Cardiac muscle cell (in vitro differentiated cells and primary cell): ENCODE data around the gene ZNF467. TPM values are rescaled to one million over a fixed set of nuclear protein-coding genes. Genes with fewer than 3 reads are reported as not detected.

Experiments
- DNase-seq, 2 donors: peaks; one replicate each; pipeline versions ENCODE4 v3.0.0 to v3.0.0-alpha.2; 2010 to 2017; ENCODE audit warnings: low read depth in 1 of 2, low spot score in 1 of 2
- H3K27ac ChIP-seq: fragments of 200-600 bp; sonication (generic); 2 replicates; pipeline ENCODE4 v1.5.1; 2016
- H3K27me3 ChIP-seq: fragments of 200-600 bp; sonication (generic); 2 replicates; pipeline ENCODE4 v1.6.0; 2016; ENCODE audit warnings: control low read depth
- H3K36me3 ChIP-seq: fragments of 200-600 bp; sonication (generic); 2 replicates; pipeline ENCODE4 v1.5.1; 2016; ENCODE audit warnings: control low read depth
- H3K4me1 ChIP-seq: fragments of 200-600 bp; sonication (generic); 2 replicates; pipeline ENCODE4 v1.8.1; 2017; ENCODE audit warnings: low read depth, mild to moderate bottlenecking, mixed run types
- H3K4me3 ChIP-seq: fragments of 200-600 bp; sonication (generic); 2 replicates; pipeline ENCODE4 v1.5.1; 2016; ENCODE audit warnings: mild to moderate bottlenecking
- H3K9me3 ChIP-seq: fragments of 200-600 bp; sonication (generic); 2 replicates; pipeline ENCODE4 v1.5.1; 2017; ENCODE audit warnings: low read depth, mild to moderate bottlenecking, control low read depth
- CTCF ChIP-seq: IDR thresholded peaks from 2 replicates; pipeline ENCODE4 v1.5.1; 2012; ENCODE audit warnings: low read depth, mild to moderate bottlenecking, low read length
- polyA plus RNA-seq: library from polyadenylated mRNA; unstranded; fragments of >200 nt; fragmentation: Nextera tagmentation; extraction: Ambion mirVana; gene quantifications from 2 replicates; pipeline ENCODE4 v1.2.1, GENCODE V29; 2016
- total RNA-seq: library from RNA; depleted of rRNA; stranded (reverse); fragments of >200 nt; gene quantifications from 2 replicates; pipeline ENCODE4 v1.2.3, GENCODE V29; 2016

Gene ZNF467
- total and polyA plus RNA-seq, 2 experiments from 2014 or later, result 27.7 to 33.7 TPM

DNA sequence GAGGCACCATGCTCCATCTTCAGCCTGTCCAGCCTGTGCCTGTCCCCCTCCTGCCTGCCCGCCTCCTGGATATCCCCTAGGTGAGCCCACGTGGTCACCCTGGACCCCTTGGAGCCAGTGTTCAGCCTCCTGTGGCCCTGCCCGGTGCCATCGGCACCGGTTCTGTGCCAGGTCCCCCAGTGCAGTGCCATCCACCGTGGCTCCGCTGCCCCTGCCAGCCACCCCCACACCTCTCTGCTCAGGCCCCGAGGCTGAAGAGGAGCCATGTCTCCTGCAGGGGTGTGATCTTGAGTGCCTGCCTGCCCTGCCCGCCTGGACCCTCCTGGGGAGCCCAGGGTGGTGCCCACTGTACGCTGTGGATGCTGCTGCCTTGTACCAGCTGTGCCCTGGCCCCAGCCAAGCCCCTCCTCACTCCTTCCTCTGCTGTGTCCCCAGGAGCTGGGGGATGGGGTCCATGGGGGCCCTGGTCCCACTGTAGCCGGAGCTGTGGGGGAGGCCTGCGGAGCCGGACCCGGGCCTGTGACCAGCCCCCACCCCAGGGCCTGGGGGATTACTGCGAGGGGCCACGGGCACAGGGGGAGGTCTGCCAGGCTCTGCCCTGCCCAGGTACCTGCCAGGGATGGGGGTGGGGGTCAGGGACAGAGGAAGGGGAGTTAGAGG is 38.6 kb upstream of the ZNF467 start:
- Histone ChIP-seq H3K36me3 (no peaks in the 10 kb centered on the region), H3K4me1 (no peaks in the 10 kb centered on the region), H3K27ac (no peak overlapping the region), H3K9me3 (no peaks in the 10 kb centered on the region), H3K27me3 (no peaks in the 10 kb centered on the region), H3K4me3 (no peak overlapping the region)
- no peak for TF ChIP-seq CTCF
- DNase-seq, result no peak

- TF ChIP-seq CTCF, result peak; percentile 21
- Histone ChIP-seq H3K9me3 (no peaks in the 10 kb centered on the region), H3K4me1 (no peaks in the 10 kb centered on the region), H3K27ac (no peak overlapping the region), H3K36me3 (no peaks in the 10 kb centered on the region), H3K27me3 (no peaks in the 10 kb centered on the region), H3K4me3 (no peak overlapping the region)
- no peak for DNase-seq
Observed at GRCh38 chr7:149811221-149811620, 37.8 kb upstream of the ZNF467 start.

DNA sequence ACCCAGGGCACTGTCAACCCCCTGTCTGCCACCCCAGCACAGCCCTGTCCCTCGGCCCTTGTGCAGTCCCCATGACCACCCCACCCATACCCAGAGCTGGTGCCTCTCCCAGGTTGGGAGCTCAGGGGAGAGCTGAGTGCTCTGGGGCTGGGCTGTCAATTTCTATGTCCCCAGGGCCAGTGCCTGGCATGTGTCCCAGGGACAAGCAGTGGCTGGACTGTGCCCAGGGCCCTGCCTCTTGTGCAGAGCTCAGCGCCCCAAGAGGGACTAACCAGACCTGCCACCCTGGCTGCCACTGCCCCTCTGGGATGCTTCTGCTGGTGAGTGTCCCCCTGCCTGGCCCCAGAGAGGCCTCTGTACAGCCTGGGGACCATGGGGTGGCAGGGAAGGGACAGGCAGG is 35.8 kb upstream of the ZNF467 start:
- DNase-seq, result no peak
- Histone ChIP-seq H3K27ac (no peak overlapping the region), H3K4me3 (no peak overlapping the region), H3K9me3 (no peaks in the 10 kb centered on the region), H3K36me3 (no peaks in the 10 kb centered on the region), H3K4me1 (no peaks in the 10 kb centered on the region), H3K27me3 (no peaks in the 10 kb centered on the region)
- TF ChIP-seq CTCF, result no peak

GRCh38 chr7:149808311-149808710 is 34.9 kb upstream of the ZNF467 start:
- DNase-seq, result no peak
- Histone ChIP-seq H3K4me1 (no peaks in the 10 kb centered on the region), H3K4me3 (no peak overlapping the region), H3K9me3 (no peaks in the 10 kb centered on the region), H3K27ac (no peak overlapping the region), H3K36me3 (no peaks in the 10 kb centered on the region), H3K27me3 (no peaks in the 10 kb centered on the region)
- TF ChIP-seq CTCF, result no peak

DNA sequence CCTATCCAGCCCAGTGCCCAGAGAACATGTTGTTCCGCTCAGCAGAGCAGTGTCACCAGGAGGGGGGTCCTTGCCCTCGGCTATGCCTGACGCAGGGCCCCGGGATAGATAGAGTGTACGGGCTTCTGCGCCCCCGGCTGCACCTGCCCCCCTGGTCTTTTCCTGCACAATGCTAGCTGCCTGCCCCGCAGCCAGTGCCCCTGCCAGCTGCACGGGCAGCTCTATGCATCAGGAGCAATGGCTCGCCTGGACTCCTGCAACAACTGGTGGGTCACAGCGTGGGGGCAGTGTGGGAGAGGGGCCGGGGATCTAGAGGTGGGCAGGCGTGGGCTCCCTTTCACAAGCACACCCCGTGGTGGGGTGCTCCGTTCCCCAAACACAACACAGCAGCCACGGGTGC is 33.3 kb upstream of the ZNF467 start:
- H3K27me3 ChIP-seq, result no peaks in the 10 kb centered on the region
- no peaks in the 10 kb centered on the region for H3K9me3 ChIP-seq
- no peak for DNase-seq
- no peak overlapping the region for H3K27ac ChIP-seq
- no peak overlapping the region for H3K4me3 ChIP-seq
- no peak for TF ChIP-seq CTCF
- H3K4me1 ChIP-seq, result no peaks in the 10 kb centered on the region
- H3K36me3 ChIP-seq, result no peaks in the 10 kb centered on the region
